Activated naive CD4-positive, alpha-beta T cell treated with anti-CD3 and anti-CD28 coated beads, Interleukin-2, amount 10 ng/mL, durations not matched to agents 7 days and 5 days (primary cell): ENCODE data around the gene C1QTNF12.

Experiments used
- CTCF ChIA-PET: fragments of 350-600 bp; sonication (Branson Sonifier 250); formaldehyde crosslinking; loops from one replicate; lab custom pipeline; 2021; ENCODE audit warnings: antibody characterized with exemption; lab: Charles Lee
- DNase-seq: peaks from one replicate; pipeline ENCODE4 v3.0.0-alpha.2; 2020
- H3K27ac Mint-ChIP-seq: one replicate; pipeline ENCODE4 v1.8.0; 2021; ENCODE audit warnings: mild to moderate bottlenecking, moderate library complexity, mixed read lengths
- H3K27me3 Mint-ChIP-seq: one replicate; pipeline ENCODE4 v1.8.0; 2021; ENCODE audit warnings: mild to moderate bottlenecking, mixed read lengths
- H3K36me3 Mint-ChIP-seq: one replicate; pipeline ENCODE4 v1.8.0; 2021; ENCODE audit warnings: mixed read lengths
- H3K4me1 Mint-ChIP-seq: one replicate; pipeline ENCODE4 v1.8.0; 2021; ENCODE audit warnings: mixed read lengths
- H3K4me3 Mint-ChIP-seq: one replicate; pipeline ENCODE4 v1.8.0; 2021; ENCODE audit warnings: mild to moderate bottlenecking, moderate library complexity, mixed read lengths
- H3K9me3 Mint-ChIP-seq: one replicate; pipeline ENCODE4 v1.8.0; 2021; ENCODE audit warnings: mixed read lengths

The C1QTNF12 gene

GRCh38 chr1:1228187-1228586 is 18.3 kb downstream of the C1QTNF12 start:
- CTCF ChIA-PET = no interaction called here
- Mint-ChIP-seq H3K27ac (no peak overlapping the region), H3K4me3 (no peak overlapping the region), H3K36me3 (peaks cover 37% of the 10 kb centered on the region), H3K27me3 (no peaks in the 10 kb centered on the region), H3K9me3 (no peaks in the 10 kb centered on the region), H3K4me1 (peaks cover 14% of the 10 kb centered on the region)
- DNase-seq = no peak

- DNase-seq = no peak
- CTCF ChIA-PET = no interaction called here
- Mint-ChIP-seq H3K27me3 (no peaks in the 10 kb centered on the region), H3K4me1 (peaks cover 18% of the 10 kb centered on the region), H3K36me3 (peaks cover 44% of the 10 kb centered on the region), H3K9me3 (no peaks in the 10 kb centered on the region), H3K4me3 (no peak overlapping the region), H3K27ac (no peak overlapping the region)
These were observed 19.1 kb downstream of the C1QTNF12 start for GRCh38 chr1:1227386-1227785.

GRCh38 chr1:1226566-1227362 is 19.8 kb downstream of the C1QTNF12 start:
- CTCF ChIA-PET = interaction anchor here (0.6 kb wide), 1 partner anchor 104 kb away, joined by 3 read pairs; no protein-coding TSS in a partner anchor
- no peaks in the 10 kb centered on the region for H3K9me3 Mint-ChIP-seq
- no peak overlapping the region for H3K27ac Mint-ChIP-seq
- H3K4me1 Mint-ChIP-seq = peaks cover 18% of the 10 kb centered on the region
- DNase-seq = no peak
- H3K4me3 Mint-ChIP-seq = no peak overlapping the region
- peaks cover 46% of the 10 kb centered on the region for H3K36me3 Mint-ChIP-seq
- H3K27me3 Mint-ChIP-seq = no peaks in the 10 kb centered on the region

- DNase-seq = no peak
- H3K27ac Mint-ChIP-seq = no peak overlapping the region
- H3K36me3 Mint-ChIP-seq = peaks cover 49% of the 10 kb centered on the region
- no peak overlapping the region for H3K4me3 Mint-ChIP-seq
- H3K9me3 Mint-ChIP-seq = no peaks in the 10 kb centered on the region
- CTCF ChIA-PET = interaction anchor here (0.6 kb wide), 1 partner anchor 103 kb away, joined by 3 read pairs; no protein-coding TSS in a partner anchor
- H3K27me3 Mint-ChIP-seq = no peaks in the 10 kb centered on the region
- H3K4me1 Mint-ChIP-seq = peaks cover 18% of the 10 kb centered on the region
These were observed 20.6 kb downstream of the C1QTNF12 start for GRCh38 chr1:1225913-1226312.

GRCh38 chr1:1225238-1225845 is 21.2 kb downstream of the C1QTNF12 start:
- Mint-ChIP-seq H3K27me3 (no peaks in the 10 kb centered on the region), H3K4me1 (peaks cover 12% of the 10 kb centered on the region), H3K27ac (no peak overlapping the region), H3K36me3 (peaks cover 50% of the 10 kb centered on the region), H3K4me3 (no peak overlapping the region), H3K9me3 (no peaks in the 10 kb centered on the region)
- DNase-seq = no peak
- CTCF ChIA-PET = no interaction called here

- H3K27ac Mint-ChIP-seq = no peak overlapping the region
- CTCF ChIA-PET = no interaction called here
These were observed 22.6 kb downstream of the C1QTNF12 start for GRCh38 chr1:1223891-1224290.

DNA sequence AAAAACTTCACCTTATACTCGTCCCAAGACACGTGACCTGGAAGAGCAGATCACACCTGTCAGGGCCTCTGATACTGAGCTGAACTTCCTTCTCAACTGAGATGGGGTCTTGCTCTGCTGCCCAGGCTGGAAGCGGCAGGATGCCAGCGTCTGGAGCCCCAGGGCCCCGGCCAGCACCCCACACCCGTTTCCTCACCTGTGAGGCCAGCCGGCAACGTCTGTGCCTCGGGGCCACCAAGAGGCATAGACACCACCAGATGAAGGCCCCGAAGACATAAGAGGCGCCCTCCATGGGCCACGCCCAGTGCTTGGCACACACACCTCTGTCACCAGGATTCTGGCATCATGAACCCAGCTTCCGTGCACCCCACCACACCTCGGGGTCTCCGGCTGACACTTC is 23.2 kb downstream of the C1QTNF12 start:
- no peak for DNase-seq
- peak overlapping the region; percentile 80 for H3K27ac Mint-ChIP-seq
- CTCF ChIA-PET = no interaction called here
- no peaks in the 10 kb centered on the region for H3K27me3 Mint-ChIP-seq
- H3K4me1 Mint-ChIP-seq = peaks cover 4% of the 10 kb centered on the region
- no peak overlapping the region for H3K4me3 Mint-ChIP-seq
- peaks cover 42% of the 10 kb centered on the region for H3K36me3 Mint-ChIP-seq
- H3K9me3 Mint-ChIP-seq = no peaks in the 10 kb centered on the region

More at GRCh38 chr1:1223891-1224290, 22.6 kb downstream of the C1QTNF12 start:
- no peaks in the 10 kb centered on the region for H3K27me3 Mint-ChIP-seq
- H3K4me1 Mint-ChIP-seq = peaks cover 4% of the 10 kb centered on the region
- no peaks in the 10 kb centered on the region for H3K9me3 Mint-ChIP-seq
- peaks cover 44% of the 10 kb centered on the region for H3K36me3 Mint-ChIP-seq
- no peak for DNase-seq
- no peak overlapping the region for H3K4me3 Mint-ChIP-seq

- DNase-seq = no peak
- Mint-ChIP-seq H3K36me3 (peaks cover 46% of the 10 kb centered on the region), H3K27me3 (no peaks in the 10 kb centered on the region), H3K9me3 (no peaks in the 10 kb centered on the region), H3K4me3 (no peak overlapping the region), H3K4me1 (peaks cover 5% of the 10 kb centered on the region), H3K27ac (peak overlapping the region; percentile 80)
- CTCF ChIA-PET = no interaction called here
These were observed 23.8 kb downstream of the C1QTNF12 start for GRCh38 chr1:1222575-1223225.

GRCh38 chr1:1221887-1222574 is 24.5 kb downstream of the C1QTNF12 start:
- peaks cover 49% of the 10 kb centered on the region for H3K36me3 Mint-ChIP-seq
- H3K27me3 Mint-ChIP-seq = no peaks in the 10 kb centered on the region
- peaks cover 6% of the 10 kb centered on the region for H3K4me1 Mint-ChIP-seq
- H3K27ac Mint-ChIP-seq = no peak overlapping the region
- CTCF ChIA-PET = no interaction called here
- no peaks in the 10 kb centered on the region for H3K9me3 Mint-ChIP-seq
- DNase-seq = no peak
- no peak overlapping the region for H3K4me3 Mint-ChIP-seq

GRCh38 chr1:1220197-1220596 is 26.3 kb downstream of the C1QTNF12 start:
- CTCF ChIA-PET = no interaction called here
- Mint-ChIP-seq H3K4me3 (no peak overlapping the region), H3K36me3 (peaks cover 48% of the 10 kb centered on the region), H3K27ac (peak overlapping the region; percentile 31), H3K9me3 (no peaks in the 10 kb centered on the region), H3K4me1 (peaks cover 13% of the 10 kb centered on the region), H3K27me3 (no peaks in the 10 kb centered on the region)
- DNase-seq = no peak

DNA sequence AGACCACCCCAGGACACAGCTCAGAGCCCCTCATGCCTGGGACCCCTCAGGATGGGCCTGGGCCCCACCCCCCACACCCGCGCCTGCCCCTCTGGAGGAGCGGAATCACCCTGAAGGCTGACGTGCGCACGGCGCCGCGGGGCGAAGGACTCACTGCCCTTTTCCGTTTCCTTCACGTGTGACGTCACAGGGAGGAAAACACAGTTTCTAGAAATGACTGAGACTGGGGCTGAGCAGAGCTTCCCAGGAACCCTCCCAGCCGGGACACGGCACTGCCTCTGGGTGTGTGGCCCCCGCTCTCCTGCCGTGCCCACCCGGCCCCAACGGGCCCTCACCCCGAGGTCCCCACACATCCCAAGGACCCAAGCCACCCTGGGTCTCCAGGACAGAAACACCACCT is 27.2 kb downstream of the C1QTNF12 start:
- no peak for DNase-seq
- no peak overlapping the region for H3K27ac Mint-ChIP-seq
- no peaks in the 10 kb centered on the region for H3K27me3 Mint-ChIP-seq
- H3K36me3 Mint-ChIP-seq = peaks cover 42% of the 10 kb centered on the region
- H3K4me3 Mint-ChIP-seq = no peak overlapping the region
- H3K4me1 Mint-ChIP-seq = peaks cover 21% of the 10 kb centered on the region
- CTCF ChIA-PET = no interaction called here
- no peaks in the 10 kb centered on the region for H3K9me3 Mint-ChIP-seq

DNA sequence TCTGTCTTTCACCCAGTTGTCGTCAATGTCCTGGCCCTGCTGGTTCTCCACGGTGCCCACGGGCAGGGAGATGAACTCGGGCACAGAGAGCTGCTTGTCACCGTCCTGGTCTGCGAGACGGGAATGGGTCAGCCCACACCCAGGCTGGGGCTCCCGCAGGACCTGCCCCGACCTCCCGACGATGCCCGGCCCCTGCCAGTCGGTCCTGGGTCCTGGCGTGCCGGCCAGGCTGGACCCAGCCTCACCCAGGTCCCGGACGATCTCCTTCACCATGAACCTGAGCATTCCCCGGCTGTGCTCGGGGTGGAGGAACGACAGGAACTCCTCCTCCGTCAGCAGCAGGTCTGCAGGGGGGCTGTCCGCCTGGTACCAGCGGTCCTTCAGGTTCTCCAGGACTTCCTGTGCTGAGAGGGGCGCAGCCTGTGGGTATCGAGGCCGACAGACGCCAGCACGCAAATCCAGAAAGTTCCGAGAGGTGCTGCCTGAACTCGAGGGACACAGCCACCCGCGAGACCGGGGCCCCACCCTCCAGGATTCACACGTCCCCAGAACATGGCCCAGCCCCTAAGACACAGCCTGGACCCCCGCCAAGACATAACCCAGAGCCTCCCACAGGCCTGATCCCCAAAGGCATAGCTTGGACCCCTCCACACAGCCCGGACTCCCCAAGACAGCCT is 27.9 kb downstream of the C1QTNF12 start:
- H3K27ac Mint-ChIP-seq = no peak overlapping the region
- H3K9me3 Mint-ChIP-seq = no peaks in the 10 kb centered on the region
- DNase-seq = no peak
- H3K36me3 Mint-ChIP-seq = peaks cover 39% of the 10 kb centered on the region
- CTCF ChIA-PET = no interaction called here
- H3K27me3 Mint-ChIP-seq = no peaks in the 10 kb centered on the region
- H3K4me3 Mint-ChIP-seq = no peak overlapping the region
- H3K4me1 Mint-ChIP-seq = peaks cover 26% of the 10 kb centered on the region

- H3K36me3 Mint-ChIP-seq = peaks cover 33% of the 10 kb centered on the region
- DNase-seq = no peak
- H3K9me3 Mint-ChIP-seq = no peaks in the 10 kb centered on the region
- H3K27ac Mint-ChIP-seq = no peak overlapping the region
- CTCF ChIA-PET = no interaction called here
- H3K4me3 Mint-ChIP-seq = no peak overlapping the region
- H3K4me1 Mint-ChIP-seq = peaks cover 27% of the 10 kb centered on the region
- no peaks in the 10 kb centered on the region for H3K27me3 Mint-ChIP-seq
These were observed 28.6 kb downstream of the C1QTNF12 start for GRCh38 chr1:1217621-1218523.
